Left renal pelvis (tissue), 4 donors: ENCODE data around the gene TYW5. TPM values are rescaled to one million over a fixed set of nuclear protein-coding genes. Genes with fewer than 3 reads are reported as not detected.
A peak's percentile ranks its signal among the peaks of the same experiment; 100 is the strongest.
"Not testable (repeated sequence)": the region's sequence is repeated elsewhere in the genome, so short reads cannot be mapped to it uniquely, and the experiment has no call there.

Experiments used
- DNase-seq, 4 donors: peaks; one replicate each; pipeline ENCODE4 v3.0.0-alpha.2; 2013; ENCODE audit warnings: low read depth in 4 of 4, low spot score in 3 of 4
- polyA plus RNA-seq, 4 donors: library from polyadenylated mRNA; unstranded; fragments of 120-200 nt; gene quantifications; one replicate each; pipeline ENCODE4 v1.2.1, GENCODE V29; 2013; ENCODE audit not compliant: insufficient read length in 4 of 4

The TYW5 gene
- polyA plus RNA-seq, 4 donors = 9.8 to 19.9 (median 14.7) TPM

- DNase-seq = no peak
Observed at GRCh38 chr2:199923924-199924323, 31.4 kb downstream of the TYW5 start.

GRCh38 chr2:199922856-199923255 is 32.4 kb downstream of the TYW5 start:
- no peak for DNase-seq

GRCh38 chr2:199916980-199917379 is 38.3 kb downstream of the TYW5 start:
- DNase-seq = no peak

GRCh38 chr2:199914372-199914958 is 40.8 kb downstream of the TYW5 start:
- DNase-seq = no peak

- not testable (repeated sequence) for DNase-seq
Observed at GRCh38 chr2:199912553-199913114, 42.7 kb downstream of the TYW5 start.

GRCh38 chr2:199911877-199912161 is 43.5 kb downstream of the TYW5 start:
- peak in 1 of 4 donors; percentile 48 for DNase-seq

GRCh38 chr2:199911052-199911876 is 44.0 kb downstream of the TYW5 start, which contains the start of gene C2orf69:
C2orf69 (plus strand) TSS chr2:199911293; CDS start chr2:199911439, 146 bp downstream.
- peak; percentile 87 to 95 (median 92) for DNase-seq

- DNase-seq = peak in 1 of 4 donors; percentile 2
Observed at GRCh38 chr2:199910338-199911051, 44.8 kb downstream of the TYW5 start.

- no peak for DNase-seq
Observed at GRCh38 chr2:199907008-199907714, 48.1 kb downstream of the TYW5 start.

GRCh38 chr2:199903111-199903510 is 52.2 kb downstream of the TYW5 start:
- DNase-seq = no peak

- no peak for DNase-seq
Observed at GRCh38 chr2:199902486-199903110, 52.7 kb downstream of the TYW5 start.

- no peak for DNase-seq
Observed at GRCh38 chr2:199901942-199902341, 53.3 kb downstream of the TYW5 start.

- DNase-seq = no peak
Observed at GRCh38 chr2:199896617-199897016, 58.7 kb downstream of the TYW5 start.

GRCh38 chr2:199895406-199895805 is 59.9 kb downstream of the TYW5 start:
- no peak for DNase-seq

- no peak for DNase-seq
Observed at GRCh38 chr2:199883474-199884212, 71.6 kb downstream of the TYW5 start.

GRCh38 chr2:199882667-199883066 is 72.6 kb downstream of the TYW5 start:
- DNase-seq = no peak
